GM11168 (cell line): Measurements from ENCODE around the gene ZCCHC24.

Source experiments
- in situ Hi-C: fragments of 300-500 bp; cut with MboI; formaldehyde crosslinking; loops from one replicate; pipeline ENCODE4 v1.12.0; 2022; ENCODE audit warnings: low sequenced_read_pairs; ENCODE audit not compliant: unreplicated experiment

The ZCCHC24 gene

DNA sequence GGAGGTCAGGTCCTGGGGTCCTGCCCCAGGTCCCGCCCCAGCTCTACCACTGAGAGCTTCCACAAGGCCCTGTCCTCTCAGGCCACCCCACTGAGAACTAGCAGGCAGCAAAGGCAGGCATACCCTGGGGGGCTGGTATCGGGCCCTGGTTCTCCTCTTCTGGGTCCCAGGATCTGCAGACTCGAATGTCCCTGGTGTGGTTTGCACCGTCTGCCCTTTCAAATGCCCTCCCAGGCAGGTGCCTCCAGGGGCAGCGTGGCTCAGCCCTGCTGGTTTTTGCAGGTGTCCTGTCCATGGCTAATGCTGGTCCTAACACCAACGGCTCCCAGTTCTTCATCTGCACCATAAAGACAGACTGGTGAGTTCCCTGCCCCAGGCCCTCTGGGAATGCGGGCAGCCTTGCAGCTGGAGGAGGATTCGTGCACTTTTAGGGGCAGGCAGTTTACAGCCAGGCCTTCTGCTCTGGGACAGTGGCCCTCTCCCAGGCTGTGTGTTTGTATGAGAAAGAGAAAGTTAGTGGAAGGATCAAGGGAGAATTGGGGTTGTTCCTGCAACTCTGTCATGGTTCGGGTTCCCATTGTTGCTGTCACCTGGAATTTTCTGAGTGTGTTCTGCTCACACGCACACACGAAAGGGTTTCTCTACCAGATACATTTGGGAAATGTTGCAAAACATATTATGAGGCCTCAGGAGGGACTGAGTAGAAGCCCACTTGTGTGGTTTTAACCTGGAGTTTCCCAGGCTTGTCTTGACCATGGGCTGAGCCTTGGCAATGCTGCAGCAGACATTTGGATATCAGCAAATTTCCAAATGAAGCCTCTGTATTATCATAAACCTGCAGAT is 93.2 kb downstream of the ZCCHC24 start:
- in situ Hi-C loops = no loop called here

DNA sequence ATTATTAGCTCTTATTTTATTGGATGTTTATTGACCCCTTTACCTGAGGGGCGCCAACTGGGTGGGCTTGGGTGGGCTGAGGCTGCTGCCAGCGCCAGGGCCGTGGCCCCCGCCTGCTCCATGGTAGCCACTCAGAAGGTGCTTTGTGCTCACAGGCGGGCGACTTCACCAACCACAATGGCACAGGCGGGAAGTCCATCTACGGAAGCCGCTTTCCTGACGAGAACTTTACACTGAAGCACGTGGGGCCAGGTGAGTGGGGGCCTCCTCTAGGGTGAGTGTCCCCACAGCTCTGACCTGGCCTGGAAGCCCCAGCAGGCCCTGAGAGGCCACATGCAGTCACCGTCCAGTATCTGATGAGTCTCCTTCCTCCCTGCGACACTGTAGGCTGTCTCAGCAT is 94.1 kb downstream of the ZCCHC24 start:
- in situ Hi-C loops = no loop called here

DNA sequence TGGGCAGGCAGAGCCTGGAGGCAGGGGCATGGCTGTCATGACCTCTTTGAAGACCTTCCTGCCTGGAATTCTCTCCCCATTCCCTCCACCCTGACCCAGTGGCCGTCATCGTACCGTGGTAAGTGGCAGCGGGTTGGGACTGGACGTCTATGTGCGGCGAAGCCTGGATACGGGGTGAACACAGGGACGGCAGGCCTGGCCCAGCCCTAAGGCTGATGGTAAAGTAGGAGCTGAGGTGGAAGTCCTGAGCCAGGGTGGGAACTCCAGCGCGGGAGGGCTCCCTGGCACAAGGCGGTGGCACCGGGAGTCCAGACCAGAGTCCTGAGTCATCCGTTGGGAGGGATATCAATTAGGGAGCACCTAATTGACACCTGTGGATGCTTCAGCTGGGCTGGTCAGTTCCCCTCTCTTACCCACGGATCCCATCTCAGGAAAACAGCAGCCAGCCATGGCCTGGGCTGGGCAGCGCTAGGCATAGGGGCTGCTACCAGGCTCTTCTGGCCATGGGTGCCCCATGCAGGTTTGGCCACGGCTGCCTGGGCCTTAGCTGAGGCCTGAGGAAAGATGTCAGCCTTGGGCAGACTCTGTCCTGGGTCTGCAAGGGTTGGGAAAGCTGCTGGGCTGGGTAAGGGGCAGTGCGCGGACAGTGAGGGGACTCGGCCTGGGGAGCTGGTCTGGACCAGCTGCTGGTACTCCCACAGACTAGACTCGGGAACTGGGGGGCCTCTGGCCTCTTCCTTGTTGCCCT is 94.8 kb downstream of the ZCCHC24 start:
- in situ Hi-C loops = no loop called here

DNA sequence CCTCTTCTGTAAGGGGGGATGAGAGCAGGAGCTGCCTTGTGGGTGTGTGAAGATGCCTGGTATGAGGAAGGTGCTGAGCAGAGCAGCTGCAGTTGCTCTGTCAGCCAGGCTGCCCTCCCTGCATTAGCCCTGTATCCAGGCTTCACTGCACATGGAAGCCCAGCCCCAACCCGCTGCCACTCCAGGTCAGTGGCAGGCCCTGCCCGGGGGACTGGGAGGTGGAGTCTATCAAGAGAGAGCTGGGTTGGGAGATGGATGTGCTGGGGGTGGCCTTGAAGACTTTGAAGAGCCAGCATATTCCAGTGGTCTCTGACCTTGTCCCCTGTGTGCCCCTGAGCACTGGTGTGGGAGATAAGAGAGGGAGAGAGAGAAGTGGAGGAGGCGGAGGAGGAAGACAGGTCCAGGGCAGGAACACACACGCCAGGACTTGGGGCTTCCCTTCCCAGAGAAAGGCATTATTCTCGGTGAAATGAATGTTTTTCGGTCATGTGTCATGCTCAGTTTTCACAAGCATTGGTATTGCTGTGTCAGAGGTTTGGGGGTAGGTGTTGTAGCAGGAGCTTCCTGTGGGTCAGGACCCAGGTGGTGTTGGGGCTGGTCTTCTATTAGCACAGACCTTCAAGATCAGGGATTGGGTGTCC is 95.5 kb downstream of the ZCCHC24 start:
- in situ Hi-C loops = no loop called here

DNA sequence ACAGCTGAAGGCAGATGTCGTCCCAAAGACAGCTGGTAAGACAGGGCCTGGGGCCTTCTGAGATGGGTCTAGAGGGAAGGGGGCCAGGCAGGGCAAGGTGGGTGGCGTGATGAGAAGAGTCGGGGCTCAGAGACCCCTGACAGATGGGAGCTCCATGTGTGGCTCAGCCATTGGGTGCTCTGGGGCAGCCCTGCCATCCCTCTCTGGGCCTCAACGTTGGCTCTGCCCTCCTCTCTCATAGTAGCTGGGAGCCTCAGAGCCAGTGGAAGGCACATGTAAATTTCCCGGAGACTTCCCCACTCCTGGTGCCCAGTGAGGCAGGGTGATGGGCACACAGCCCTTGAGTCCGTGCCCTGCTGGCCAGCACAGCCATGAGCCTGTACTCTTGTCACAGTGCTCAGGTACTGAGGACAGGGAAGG is 96.3 kb downstream of the ZCCHC24 start:
- in situ Hi-C loops = no loop called here

DNA sequence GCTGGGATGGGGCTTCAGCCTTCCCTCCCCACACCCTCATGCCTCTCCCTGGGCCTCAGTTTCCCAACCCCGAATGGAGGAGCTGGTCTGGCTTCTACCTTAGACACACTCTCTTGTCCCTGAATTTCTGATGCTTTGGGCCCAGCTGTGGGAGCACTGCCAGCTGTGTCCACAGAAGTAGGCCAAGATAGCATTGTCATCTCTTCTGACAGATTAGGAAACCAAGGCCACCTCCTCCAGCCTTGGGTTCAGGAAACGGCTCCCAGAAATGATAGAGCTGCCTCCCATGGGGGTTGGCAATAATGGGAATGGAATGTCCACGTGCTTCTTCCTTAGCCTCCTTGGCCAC is 96.8 kb downstream of the ZCCHC24 start:
- in situ Hi-C loops = no loop called here

DNA sequence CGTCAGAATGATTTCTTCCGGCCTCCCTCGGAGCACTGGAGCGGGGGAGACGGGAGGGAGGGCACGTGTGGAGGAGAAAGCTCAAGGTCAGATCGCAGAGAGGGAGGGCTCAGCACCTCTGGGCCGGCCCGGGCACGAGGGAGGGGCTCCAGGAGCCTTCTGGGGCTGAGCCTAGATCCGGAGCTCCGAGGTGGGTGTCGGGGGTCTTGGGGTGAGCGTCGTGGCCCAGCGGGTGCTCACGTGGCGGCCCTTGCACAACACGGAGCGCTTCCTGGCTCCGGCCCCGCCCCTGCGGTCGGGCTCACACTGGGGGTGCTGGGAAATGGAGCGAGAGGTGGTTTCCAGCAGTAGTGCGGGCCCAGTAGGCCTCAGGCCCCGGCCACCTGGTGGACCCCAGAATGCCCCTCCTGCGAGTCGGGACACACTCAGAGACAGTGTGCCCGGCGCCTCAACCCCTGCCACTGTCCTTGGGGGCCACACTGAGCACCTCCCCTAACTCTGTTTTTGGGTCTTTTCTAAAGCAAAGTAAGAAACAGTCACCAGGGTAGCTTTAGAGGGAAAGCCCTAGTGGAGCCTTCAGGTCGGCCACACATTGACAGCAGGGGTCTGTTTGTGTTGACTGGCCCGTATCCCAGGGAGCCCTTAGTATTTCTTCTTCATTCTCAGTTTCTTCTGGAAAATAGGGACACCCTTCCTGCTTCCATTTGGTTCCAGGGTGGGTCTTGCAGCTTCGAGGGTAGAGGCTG is 97.4 kb downstream of the ZCCHC24 start:
- in situ Hi-C loops = no loop called here

DNA sequence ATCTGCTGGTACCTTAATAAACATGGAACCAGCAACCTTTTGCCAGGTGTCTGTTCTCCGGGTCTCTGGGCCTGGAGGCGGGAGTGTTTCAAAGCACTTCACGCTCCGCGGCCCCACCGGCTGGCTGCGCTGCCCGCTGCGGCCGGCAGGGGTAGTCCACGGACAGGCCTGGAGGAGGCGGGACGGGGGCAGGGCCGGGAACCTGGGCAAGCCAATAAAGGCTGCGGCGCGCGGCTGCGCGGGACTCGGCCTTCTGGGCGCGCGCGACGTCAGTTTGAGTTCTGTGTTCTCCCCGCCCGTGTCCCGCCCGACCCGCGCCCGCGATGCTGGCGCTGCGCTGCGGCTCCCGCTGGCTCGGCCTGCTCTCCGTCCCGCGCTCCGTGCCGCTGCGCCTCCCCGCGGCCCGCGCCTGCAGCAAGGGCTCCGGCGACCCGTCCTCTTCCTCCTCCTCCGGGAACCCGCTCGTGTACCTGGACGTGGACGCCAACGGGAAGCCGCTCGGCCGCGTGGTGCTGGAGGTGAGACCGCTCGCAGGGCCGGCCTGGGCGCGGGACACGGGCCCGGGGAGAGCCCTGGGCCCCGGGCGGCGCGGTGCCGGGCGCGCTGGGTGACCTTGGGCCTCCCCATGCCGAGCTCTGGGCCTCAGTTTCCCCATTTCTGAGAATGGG is 98.1 kb downstream of the ZCCHC24 start, which contains the start of gene PPIF:
Gene PPIF (plus strand): TSS at position 244 of the 668 bp plus-strand sequence. CDS start 80 bp downstream, at position 324.
- in situ Hi-C loops = no loop called here

DNA sequence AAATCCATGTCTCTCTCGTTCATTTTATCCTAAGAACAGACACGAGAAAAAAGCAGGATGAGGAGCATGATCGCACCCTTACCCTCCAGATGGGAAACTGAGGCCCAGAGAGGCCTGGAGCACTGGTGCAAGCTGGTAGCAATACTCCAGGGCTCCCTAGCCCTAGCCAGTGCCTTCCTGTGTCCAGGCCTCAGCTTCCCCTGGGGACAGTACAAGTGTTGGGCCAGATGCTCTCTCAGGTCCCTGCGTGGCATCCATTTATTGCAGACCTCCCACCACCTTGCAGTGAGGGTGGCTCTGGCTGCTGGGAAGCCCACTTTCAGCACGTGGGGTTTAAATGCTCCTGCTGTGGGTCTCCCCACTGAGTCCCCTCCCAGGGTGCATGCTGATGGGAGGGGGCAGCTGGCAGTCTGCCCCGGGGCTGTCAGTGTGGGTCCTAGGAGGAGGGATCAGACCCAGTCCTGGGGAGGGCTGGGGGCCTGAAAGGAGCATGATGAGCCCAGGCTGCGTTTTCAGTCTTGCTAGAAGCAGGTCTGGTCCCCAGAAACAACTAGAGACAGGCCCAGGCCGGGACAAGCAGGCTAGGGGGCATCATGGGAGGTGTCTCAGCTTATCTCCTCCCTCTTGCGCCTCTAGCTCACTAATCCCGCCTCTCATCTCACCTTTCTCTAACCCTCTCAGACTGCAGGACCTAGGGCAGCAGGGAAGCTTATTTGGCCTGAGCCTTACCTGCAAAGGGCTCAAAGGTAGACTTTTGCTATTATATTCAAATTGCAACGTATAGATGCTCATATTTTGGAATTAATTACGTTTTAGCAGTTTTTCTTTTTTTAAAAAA is 98.8 kb downstream of the ZCCHC24 start:
- in situ Hi-C loops = no loop called here

DNA sequence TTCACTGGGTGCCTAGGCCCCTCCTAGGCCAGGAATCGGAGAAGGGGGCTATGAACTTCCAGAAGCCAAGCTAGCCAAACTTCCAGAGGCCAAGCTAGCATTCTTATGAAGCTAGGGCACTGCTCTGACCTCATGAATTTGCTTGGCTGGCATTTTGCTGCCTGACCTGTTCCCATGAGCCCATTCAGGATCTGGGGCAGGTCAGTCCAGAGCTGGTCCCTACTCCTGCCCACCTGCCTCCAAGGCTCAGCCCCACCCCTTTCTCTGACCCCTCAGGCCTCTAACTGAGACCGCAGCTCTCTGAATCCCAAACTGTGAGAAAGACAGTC is 99.4 kb downstream of the ZCCHC24 start:
- in situ Hi-C loops = no loop called here

DNA sequence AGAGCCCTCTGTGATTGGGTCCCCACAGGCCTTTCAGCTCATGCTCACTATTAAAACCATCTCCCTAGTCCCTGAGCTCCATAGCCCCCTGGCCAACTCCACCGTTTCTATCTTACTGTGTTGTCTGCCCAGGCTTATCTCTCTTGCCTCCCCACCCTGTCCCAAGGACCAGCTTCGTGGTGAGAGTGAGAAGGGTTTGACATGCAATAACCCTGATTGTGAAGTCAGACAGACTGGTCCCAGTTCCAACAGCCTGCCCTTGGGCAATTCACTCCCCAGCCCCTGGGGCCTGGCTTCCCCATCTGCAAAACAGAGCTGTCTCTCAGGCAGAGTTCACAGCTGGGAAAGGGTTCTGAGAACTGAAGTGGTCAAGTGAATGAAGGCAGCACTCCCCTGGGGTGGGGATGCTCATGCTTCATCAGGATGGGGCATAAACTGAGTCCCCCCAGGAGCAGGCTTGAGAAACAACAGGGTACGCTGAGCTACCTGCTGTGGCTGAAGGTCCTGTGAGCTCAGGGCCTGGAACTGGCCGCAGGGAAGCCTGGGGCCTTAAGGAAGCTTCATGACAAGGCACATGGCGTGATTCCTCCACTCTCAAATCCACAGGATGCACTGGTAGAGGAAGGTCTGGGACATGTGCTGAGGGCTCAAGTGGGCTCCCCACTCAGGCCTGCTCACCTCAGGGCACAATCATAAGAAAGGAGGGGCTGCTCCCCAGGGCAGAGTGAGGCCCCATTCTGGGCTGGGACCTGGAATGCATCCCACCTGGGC is 100.0 kb downstream of the ZCCHC24 start:
- in situ Hi-C loops = no loop called here

DNA sequence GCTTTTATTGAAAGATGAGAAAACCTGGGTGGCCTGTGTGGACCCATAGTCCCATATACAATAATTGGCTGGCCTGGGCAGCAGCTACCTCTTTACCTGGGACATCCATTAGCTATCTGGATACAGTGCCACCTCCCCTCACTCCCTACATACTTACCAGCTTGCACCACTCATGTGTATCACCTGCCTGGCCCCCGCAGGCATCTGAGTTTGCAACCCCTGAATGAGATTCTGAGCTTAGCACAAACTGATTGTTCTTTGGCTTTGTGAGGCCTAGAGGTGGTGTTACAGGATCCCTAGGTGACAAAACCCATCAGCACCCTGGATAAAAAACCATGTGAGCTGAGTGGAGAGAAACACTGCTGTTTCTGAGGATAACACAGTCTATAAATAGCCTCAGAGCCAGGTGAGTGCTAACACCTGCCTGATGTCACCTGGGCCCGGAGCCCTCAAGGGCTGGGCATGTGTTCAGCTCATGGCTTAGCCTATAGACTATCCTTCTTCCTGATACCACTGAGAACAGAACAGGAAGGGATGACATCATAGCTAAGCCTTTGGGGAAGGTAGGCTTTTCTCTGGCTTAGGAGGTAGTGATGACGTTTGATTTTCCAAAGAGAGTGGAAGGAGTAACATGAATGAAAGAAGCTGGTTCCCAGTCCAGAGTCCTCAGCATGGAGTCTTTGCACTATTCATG is 100.8 kb downstream of the ZCCHC24 start:
- in situ Hi-C loops = no loop called here

DNA sequence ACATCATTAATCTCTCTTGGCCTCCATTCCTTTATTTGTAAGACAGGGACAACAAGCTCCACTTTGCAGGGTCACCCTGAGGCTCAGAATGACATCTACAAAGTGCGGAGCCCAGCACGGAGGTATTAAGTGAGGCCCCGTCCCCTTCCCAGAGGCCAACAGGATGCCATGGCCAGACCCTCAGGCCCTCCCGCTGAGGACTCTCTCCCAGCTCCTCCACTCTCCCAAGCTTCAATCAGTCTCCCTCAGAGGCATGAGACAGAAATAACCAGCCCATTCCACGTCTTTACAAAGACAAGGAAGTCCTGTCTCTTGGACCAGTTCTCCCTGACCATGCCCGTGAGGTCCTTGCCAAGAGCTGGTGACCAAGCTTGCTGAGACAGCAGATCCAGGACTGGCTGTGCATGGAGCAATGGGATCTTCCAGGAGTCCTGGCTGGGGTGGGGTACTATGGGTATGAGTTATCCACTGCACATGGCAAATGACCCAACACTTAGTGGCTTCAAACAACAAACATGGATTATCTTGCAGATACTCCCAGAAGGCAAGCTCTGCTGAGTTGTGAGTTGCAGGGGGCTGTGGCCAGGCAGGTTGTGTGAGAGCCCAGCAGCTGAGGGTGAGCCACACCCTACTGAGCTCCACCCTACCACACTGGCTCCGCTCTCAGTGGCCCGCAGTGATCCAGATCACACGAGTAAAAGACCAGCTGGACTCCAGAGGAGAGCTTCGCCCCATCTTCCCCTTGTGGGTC is 102.4 kb downstream of the ZCCHC24 start:
- in situ Hi-C loops = no loop called here

DNA sequence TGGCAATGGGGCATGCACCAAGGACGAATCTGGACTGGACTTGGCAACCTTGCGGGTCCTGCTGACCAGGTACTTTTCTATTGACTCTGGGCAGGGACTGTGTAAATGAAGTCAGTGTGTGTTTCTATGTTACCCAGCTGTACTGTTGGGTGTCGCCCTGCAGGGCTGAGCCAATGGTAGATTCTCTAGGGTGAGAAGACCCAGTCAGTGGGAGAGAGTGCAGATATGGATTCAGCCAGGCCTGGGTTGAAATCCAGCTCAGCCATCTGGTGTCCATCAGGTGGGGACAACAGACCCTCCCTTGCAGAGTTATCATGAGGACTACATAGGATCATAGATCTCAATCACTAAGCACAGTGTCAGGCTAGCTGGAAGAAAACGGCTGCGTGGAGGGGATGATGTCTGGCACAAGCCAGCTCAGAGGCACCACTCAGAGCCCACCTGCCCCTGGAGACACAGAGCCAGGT is 103.1 kb downstream of the ZCCHC24 start:
- in situ Hi-C loops = no loop called here

DNA sequence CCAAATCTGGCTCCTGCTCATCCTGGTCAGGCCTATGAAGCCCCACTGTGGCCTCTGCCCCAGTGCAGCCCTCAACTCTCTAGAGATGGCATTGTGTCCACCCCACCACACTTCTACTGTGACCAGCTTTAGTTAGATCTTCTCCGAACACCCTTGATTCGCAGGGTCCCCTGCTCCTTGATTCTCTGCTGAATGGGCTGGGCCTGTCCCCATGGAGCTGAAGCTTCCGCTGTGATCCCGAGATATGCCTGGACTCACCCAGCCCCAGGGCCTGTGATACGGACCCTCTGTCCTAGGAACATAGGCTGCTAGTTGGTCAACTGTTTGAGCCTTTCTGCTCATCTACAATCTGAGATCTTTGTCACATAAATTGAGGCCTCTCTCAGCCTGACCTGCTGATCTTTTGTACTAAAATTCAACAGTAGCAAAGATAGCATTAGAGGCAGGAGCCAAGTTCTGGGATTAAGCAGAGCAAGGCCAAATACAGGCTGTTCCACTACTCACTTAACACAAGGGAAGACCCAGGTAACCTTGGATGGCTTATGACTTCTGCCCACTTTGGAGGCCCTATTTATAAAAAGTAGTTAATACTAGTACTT is 104.7 kb downstream of the ZCCHC24 start:
- in situ Hi-C loops = no loop called here

DNA sequence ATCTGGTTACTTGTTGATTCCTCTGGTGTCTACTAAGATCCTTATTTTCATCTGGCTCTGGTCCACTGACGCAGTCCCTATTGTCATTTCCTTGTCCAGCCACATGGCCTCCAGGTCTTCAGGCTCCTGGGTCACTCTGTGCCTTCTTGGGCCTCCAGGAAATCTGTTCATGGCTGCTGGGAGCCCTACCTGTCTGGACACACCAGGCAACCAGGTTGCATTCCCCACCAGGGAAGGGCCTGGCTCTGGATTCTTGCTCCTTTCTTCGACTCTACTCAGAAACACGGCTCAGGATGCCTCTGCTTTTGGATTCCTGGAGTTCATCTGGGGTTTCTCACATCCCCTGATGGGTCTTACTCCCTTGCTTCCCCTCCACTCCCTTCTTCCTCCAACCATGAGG is 106.2 kb downstream of the ZCCHC24 start:
- in situ Hi-C loops = no loop called here
